CD1c-positive myeloid dendritic cell (primary cell): ENCODE data around the gene ARL6IP1.
"Not testable (repeated sequence)": the region's sequence is repeated elsewhere in the genome, so short reads cannot be mapped to it uniquely, and the experiment has no call there.

ENCODE experiments used
- DNase-seq: peaks from one replicate; pipeline ENCODE4 v3.0.0-alpha.2; 2016; ENCODE audit errors: extremely low spot score

Gene ARL6IP1

DNA sequence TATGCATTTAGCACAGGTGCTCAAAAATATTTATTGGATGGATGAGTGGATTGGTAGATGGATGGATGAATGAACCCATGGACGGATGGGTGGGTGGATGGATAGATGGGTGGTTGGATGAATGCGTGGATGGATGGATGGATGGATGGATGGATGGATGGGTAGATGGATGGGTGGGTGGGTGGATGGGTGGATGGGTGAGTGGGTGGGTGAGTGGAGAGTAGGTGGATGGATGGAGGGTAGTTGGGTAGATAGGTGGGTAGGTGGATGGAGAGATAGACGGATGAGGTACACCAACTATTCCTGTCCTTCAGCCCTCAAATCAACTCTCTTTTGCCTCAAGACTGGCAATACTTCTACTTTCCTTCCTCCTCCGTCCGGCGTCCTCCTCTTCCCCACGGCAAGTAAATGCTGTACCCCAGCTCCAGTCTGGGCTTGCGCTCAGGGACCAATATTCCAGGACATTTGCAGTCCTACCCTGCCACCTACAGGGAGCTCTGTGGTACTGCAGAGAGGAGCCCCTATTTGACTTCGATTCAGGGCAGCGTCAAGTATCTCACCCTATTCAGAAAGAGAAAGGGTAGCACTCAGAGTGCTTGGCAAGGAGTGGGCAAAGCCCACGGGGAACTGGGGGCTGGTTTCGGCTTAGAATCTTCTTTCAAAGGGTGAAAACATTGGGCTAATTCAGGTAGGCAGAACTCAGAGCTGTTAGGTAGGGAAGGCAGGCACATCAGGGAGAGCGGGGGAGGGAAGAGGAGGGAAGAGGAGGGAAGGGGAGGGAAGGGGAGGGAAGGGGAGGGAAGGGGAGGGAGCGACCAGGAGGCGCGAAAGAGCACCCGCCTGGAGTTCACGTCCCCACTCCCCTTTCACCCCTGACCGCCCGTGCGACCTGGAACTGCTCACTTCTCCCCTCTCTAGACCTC is 41.5 kb downstream of the ARL6IP1 start:
- DNase-seq = peak; percentile 5

DNA sequence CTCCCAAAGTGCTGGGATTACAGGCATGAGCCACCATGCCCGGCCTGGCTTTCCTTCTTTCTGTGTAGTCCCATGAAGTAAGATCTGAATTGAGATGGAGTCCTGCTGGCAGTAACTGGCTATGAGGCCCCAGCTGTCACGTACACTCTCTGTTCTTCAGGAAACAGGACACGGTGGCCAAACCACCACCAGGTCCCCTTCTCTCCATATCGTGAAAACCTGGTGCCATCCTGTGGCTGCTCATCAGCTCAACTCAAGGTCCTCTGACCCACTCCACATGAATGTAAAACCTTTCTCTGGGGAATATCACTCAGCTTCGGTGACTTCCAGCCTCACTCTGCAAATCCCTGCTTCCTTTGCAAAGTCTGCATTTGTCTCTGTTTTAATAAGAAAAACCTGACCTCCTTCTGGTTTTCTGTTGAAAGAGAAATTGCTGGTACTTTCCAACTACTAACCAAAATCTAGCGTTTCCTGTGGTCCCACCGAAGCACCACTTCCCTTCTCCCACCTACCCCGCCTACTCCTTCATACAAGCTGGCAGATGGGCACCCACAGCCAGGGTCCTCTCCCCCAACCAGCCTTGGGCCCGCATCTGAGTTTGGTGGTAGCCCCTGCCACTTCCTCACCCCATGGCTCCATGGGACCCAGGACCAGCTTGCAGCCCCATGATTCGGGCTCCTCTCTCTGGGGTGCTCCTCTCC is 43.2 kb downstream of the ARL6IP1 start:
- not testable (repeated sequence) for DNase-seq

DNA sequence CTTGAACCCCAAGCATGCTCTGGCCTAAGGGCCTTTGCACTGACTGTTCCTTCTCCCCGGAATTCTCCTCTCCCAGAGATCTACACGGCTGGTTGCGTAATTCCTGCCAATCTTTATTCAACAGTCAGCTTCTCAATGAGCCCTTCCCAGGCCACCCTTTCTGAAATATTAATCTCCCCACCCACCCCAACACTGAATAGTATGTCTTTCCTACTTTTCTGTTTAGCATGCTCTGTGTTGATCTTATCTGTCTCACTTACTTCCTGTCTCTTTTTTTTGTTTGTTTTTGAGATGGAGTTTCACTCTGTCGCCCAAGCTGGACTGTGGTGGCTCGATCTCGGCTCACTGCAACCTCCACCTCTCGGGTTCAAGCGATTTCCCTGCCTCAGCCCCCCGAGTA is 44.7 kb downstream of the ARL6IP1 start:
- not testable (repeated sequence) for DNase-seq

DNA sequence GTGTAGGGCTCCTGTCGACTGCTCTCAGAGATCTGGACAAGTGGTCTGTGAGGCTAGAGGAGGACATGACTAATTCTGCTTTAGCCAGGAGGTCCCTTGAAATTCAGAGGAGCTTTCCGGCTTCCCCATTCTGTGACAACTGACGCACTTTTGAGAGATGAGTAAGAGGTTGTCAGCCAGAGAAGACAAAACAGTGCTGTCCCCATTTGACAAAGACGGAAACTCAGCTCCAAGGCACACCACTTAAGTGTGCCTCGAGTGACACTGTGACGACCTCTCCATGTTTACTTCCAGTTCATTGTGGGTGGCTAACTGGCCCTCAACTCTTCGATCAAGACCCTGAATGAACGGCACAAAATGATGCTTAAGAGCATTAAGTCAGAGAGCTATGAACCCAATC is 58.5 kb downstream of the ARL6IP1 start:
- not testable (repeated sequence) for DNase-seq
